ENCODE data around the gene DSC3. TPM values are rescaled to one million over a fixed set of nuclear protein-coding genes. Genes with fewer than 3 reads are reported as not detected.

DSC3 gene
- total and polyA plus RNA-seq, 9 of the 15 experiments (the other 6 are each of a cell fraction or from before 2014, with no cell fraction given): 0.01 to 0.40 (median 0.07) TPM

- TF ChIP-seq KAT2B (IDR thresholded peaks at IDR 0.05; ENCODE audit: low read depth, low read length): no peak
- no peak for TF ChIP-seq KHSRP (IDR thresholded peaks at IDR 0.05)
- no peak for TF ChIP-seq ELF2 (CRISPR knock-in tag; IDR thresholded peaks at IDR 0.05)
- TF ChIP-seq ZNF644 (tag; IDR thresholded peaks at IDR 0.05; ENCODE audit: low read depth): no peak
- TF ChIP-seq SMARCB1 (IDR thresholded peaks at IDR 0.05; ENCODE audit: insufficient read length, low read depth): no peak
- TF ChIP-seq MED1 (CRISPR knock-in tag; IDR thresholded peaks at IDR 0.05; ENCODE audit: borderline replicate concordance): no peak
- no peak for TF ChIP-seq MAZ (CRISPR knock-in tag; conservative IDR thresholded peaks at IDR 0.05 in 1 of 2, IDR thresholded peaks at IDR 0.05 in 1 of 2)
- no peak overlapping the region for H3K9ac ChIP-seq (ENCODE audit: insufficient read depth in 1 of 2, low read depth in 2 of 2, low read length in 2 of 2)
- H3K79me2 ChIP-seq (ENCODE audit: control insufficient read depth, insufficient read depth, low read length): no peaks in the 10 kb centered on the region
- no peak overlapping the region for H2AFZ ChIP-seq (ENCODE audit: low read depth, low read length)
- POLR2A ChIA-PET: no interaction called here
- H3K4me1 ChIP-seq (replicated peaks in 1 of 2; ENCODE audit: control insufficient read depth in 2 of 2, insufficient read depth in 2 of 2, low read length in 2 of 2): no peaks in the 10 kb centered on the region
- BruUV-seq (replicated peaks): no TSS peak
- intact Hi-C loops (cut with micrococcal nuclease) (loop anchor here (5.0 kb wide), 2 partner anchors 453 to 593 kb away; no protein-coding TSS in a partner anchor), in situ Hi-C loops (cut with MboI) (no loop called here)
- ATAC-seq: no peak
- FAIRE-seq: no peak
- H3K9me1 ChIP-seq (ENCODE audit: control insufficient read depth, insufficient read depth, low read length): no peaks in the 10 kb centered on the region
- DNase-seq (ENCODE audit: extremely low read depth in 1 of 4, low spot score in 3 of 4): no peak
- H3K4me3 ChIP-seq: no peak overlapping the region
- no peak overlapping the region for H3K4me2 ChIP-seq (ENCODE audit: insufficient read depth, low read length)
- no peaks in the 10 kb centered on the region for H4K20me1 ChIP-seq (replicated peaks; ENCODE audit: control insufficient read depth, insufficient read depth, low read length)
- no peak overlapping the region for H3K27ac ChIP-seq (ENCODE audit: extremely low read depth, low read depth, low read length)
- WGBS (ENCODE audit: insufficient coverage, low coverage, missing lambda C conversion rate): 19% methylated on average over 4 of the region's 4 CpGs
- no peaks in the 10 kb centered on the region for H3K27me3 ChIP-seq (ENCODE audit: control insufficient read depth in 2 of 2, insufficient read depth in 2 of 2, low read length in 2 of 2)
- CTCF ChIA-PET (ENCODE audit: low intra/inter-chr PET ratio): interaction anchor here (1.4 kb wide), 1 partner anchor 1096 kb away, joined by 5 read pairs; no protein-coding TSS in a partner anchor
- no peaks in the 10 kb centered on the region for H3K36me3 ChIP-seq (ENCODE audit: control insufficient read depth, insufficient read depth, low read length)
- H3K9me3 ChIP-seq (replicated peaks; ENCODE audit: control insufficient read depth, insufficient read depth, low read depth, low read length): no peaks in the 10 kb centered on the region
Observed at GRCh38 chr18:30969670-30970170, 72.8 kb downstream of the DSC3 start.
